ENCODE data around the gene ADRA2C. TPM values are rescaled to one million over a fixed set of nuclear protein-coding genes. Genes with fewer than 3 reads are reported as not detected.

ADRA2C gene
- total and polyA plus RNA-seq, 2 of the 13 experiments (the other 11 are each of a cell fraction or from before 2014, with no cell fraction given) = 15.4 to 69.7 TPM

GRCh38 chr4:3813151-3814052, 47.2 kb downstream of the ADRA2C start:
- no peaks in the 10 kb centered on the region for H4K20me1 ChIP-seq (ENCODE audit: insufficient read depth, low read length)
- in situ Hi-C loops (cut with HindIII; ENCODE audit: extremely low pct_ligation_motif_present, low pct_unique_long_range_greater_than_20kb) = no loop called here
- peaks cover 44% of the 10 kb centered on the region for H3K4me1 ChIP-seq (ENCODE audit: insufficient read depth, low read length)
- ChIA-PET POLR2A (interaction anchor here (1.1 to 1.9 kb wide), 3 partner anchors 10 to 23 kb away, joined by 3 to 6 read pairs (median 4); no protein-coding TSS in a partner anchor), CTCF (ENCODE audit: low intra/inter-chr PET ratio, low total read pairs) (no interaction called here)
- H3K9me3 ChIP-seq (ENCODE audit: low read length) = no peaks in the 10 kb centered on the region
- ATAC-seq (no peak), DNase-seq (ENCODE audit: low spot score) (no peak), FAIRE-seq (no peak)
- BruUV-seq (replicated peaks) = no TSS peak
- no peak overlapping the region for H3K27ac ChIP-seq (ENCODE audit: extremely low read length, insufficient read depth, low read length)
- TF ChIP-seq HDAC2 (CRISPR knock-in tag; IDR thresholded peaks at IDR 0.05) (no peak), MNT (IDR thresholded peaks at IDR 0.05) (peak; percentile 75)
- no peaks in the 10 kb centered on the region for H3K36me3 ChIP-seq (replicated peaks in 1 of 2; ENCODE audit: control insufficient read depth in 1 of 2, insufficient read depth in 2 of 2, low read length in 2 of 2)
- no peak overlapping the region for H3K9ac ChIP-seq (ENCODE audit: insufficient read depth, low read depth, low read length)
- 72% methylated on average over 19 of the region's 29 CpGs for WGBS (ENCODE audit: low lambda C conversion rate)
- H3K4me2 ChIP-seq (ENCODE audit: low read depth, low read length) = no peak overlapping the region
- no peak overlapping the region for H2AFZ ChIP-seq (ENCODE audit: low read length)
- H3K4me3 ChIP-seq (replicated peaks in 1 of 3; ENCODE audit: insufficient read depth in 1 of 3, low read depth in 2 of 3, low read length in 3 of 3) = no peak overlapping the region
- H3K27me3 ChIP-seq (ENCODE audit: control insufficient read depth in 1 of 2, insufficient read depth in 2 of 2, low read length in 2 of 2) = peaks cover 0 to 2% of the 10 kb centered on the region in 2 experiments; a peak in 1 of 5 replicates
- H3K79me2 ChIP-seq (ENCODE audit: insufficient read depth, low read length) = no peaks in the 10 kb centered on the region
- intact Hi-C loops (cut with micrococcal nuclease; ENCODE audit: unreplicated experiment) = no loop called here

- ChIA-PET POLR2A (interaction anchor here (1.1 kb wide), 1 partner anchor 10 kb away, joined by 3 read pairs; no protein-coding TSS in a partner anchor), CTCF (ENCODE audit: low intra/inter-chr PET ratio, low total read pairs) (no interaction called here)
- no peak overlapping the region for H3K4me2 ChIP-seq (ENCODE audit: low read depth, low read length)
- H3K27me3 ChIP-seq (ENCODE audit: control insufficient read depth in 1 of 2, insufficient read depth in 2 of 2, low read length in 2 of 2) = peaks cover 0 to 2% of the 10 kb centered on the region in 2 experiments; a peak in 1 of 5 replicates
- DNase-seq (ENCODE audit: low spot score) = no peak
- no peaks in the 10 kb centered on the region for H3K36me3 ChIP-seq (replicated peaks in 1 of 2; ENCODE audit: control insufficient read depth in 1 of 2, insufficient read depth in 2 of 2, low read length in 2 of 2)
- no TSS peak for BruUV-seq (replicated peaks)
- no peak overlapping the region for H3K4me3 ChIP-seq (replicated peaks in 1 of 3; ENCODE audit: insufficient read depth in 1 of 3, low read depth in 2 of 3, low read length in 3 of 3)
- WGBS (ENCODE audit: low lambda C conversion rate) = 30% methylated on average over 5 of the region's 6 CpGs
- H3K4me1 ChIP-seq (ENCODE audit: insufficient read depth, low read length) = peaks cover 51% of the 10 kb centered on the region
- H3K9ac ChIP-seq (ENCODE audit: insufficient read depth, low read depth, low read length) = no peak overlapping the region
- no peak for ATAC-seq
- H3K9me3 ChIP-seq (ENCODE audit: low read length) = no peaks in the 10 kb centered on the region
- intact Hi-C loops (cut with micrococcal nuclease; ENCODE audit: unreplicated experiment) (no loop called here), in situ Hi-C loops (cut with HindIII; ENCODE audit: extremely low pct_ligation_motif_present, low pct_unique_long_range_greater_than_20kb) (no loop called here)
- H3K79me2 ChIP-seq (ENCODE audit: insufficient read depth, low read length) = no peaks in the 10 kb centered on the region
- H2AFZ ChIP-seq (ENCODE audit: low read length) = no peak overlapping the region
- no peak overlapping the region for H3K27ac ChIP-seq (ENCODE audit: extremely low read length, insufficient read depth, low read length)
- FAIRE-seq = no peak
- H4K20me1 ChIP-seq (ENCODE audit: insufficient read depth, low read length) = no peaks in the 10 kb centered on the region
- TF ChIP-seq HNRNPUL1 (IDR thresholded peaks at IDR 0.05; ENCODE audit: low read depth, low read length) = no peak
- no peak for TF ChIP-seq ZNF282 (IDR thresholded peaks at IDR 0.05; ENCODE audit: partially characterized antibody)
- TF ChIP-seq MLX (CRISPR knock-in tag; IDR thresholded peaks at IDR 0.05) = no peak
- TF ChIP-seq ZNF564 (CRISPR knock-in tag; IDR thresholded peaks at IDR 0.05) = no peak
- TF ChIP-seq RERE (CRISPR knock-in tag; IDR thresholded peaks at IDR 0.05; ENCODE audit: low read depth) = no peak
- no peak for TF ChIP-seq TRIM24 (CRISPR knock-in tag; IDR thresholded peaks at IDR 0.05)
- no peak for TF ChIP-seq ARNTL (CRISPR knock-in tag; IDR thresholded peaks at IDR 0.05)
Observed at GRCh38 chr4:3814053-3814570, 47.9 kb downstream of the ADRA2C start.

Data from HepG2 (cell line).